ENCODE measurements around the gene CACNA1E.

Gene CACNA1E

DNA sequence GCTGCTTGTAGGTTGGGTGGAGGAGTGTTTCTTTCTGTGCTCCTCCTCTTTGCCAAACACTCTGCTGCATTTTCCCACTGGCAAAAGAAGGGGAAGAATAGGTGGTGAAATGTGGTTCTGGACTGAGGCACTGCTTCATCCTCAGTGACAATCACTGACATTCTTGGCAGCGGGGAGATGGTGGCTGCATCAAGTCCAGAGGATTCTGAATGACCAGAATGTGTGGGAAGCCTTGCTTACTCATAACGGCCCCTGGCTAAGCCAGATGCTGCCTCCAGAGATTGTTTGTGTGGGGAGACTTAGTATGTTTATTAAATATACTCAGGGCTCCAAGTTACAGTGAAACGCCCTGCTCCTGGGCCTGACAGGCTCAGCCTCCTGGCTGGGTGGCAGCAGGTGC lies 160.3 kb downstream of the CACNA1E start:
- DNase-seq, result no peak

DNA sequence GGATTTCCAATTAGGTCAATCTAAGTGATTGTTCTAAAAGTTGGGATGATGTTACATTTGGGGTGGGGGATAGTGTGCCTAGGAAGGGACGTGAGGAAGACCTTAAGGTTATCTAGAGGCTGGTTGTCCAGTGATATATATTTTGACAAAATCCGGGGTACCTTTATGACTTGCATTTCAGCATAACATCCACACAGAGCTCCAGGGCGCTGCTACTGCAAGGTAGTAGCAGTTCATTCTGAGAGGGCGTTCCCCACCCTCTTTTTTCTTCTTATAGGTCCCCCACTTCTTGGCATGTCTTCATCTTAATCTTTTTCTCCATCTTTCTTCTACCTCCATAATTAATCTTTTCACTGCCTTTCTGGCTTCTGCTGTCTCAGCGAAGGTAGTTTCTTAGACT lies 161.9 kb downstream of the CACNA1E start:
- no peak for DNase-seq

DNA sequence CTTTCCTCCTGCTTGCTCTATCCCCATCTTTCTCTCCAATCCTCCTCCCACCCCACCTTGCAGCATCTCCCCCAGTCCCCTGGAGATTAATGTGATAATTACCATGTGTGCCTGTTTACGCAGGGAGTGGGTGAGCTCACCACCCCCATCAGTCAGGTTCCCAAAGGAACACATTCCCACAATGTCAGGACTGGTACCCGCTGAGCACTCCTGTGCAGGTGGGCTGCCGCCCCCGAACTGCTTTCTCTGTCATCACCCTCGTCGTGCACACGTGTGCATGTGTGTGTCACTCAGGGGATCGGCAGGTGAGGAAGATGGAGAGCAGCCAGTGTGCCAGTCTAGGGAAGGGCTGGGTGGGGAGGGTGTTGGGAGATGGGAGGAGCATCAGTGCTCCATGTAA lies 163.4 kb downstream of the CACNA1E start:
- DNase-seq, result no peak

DNA sequence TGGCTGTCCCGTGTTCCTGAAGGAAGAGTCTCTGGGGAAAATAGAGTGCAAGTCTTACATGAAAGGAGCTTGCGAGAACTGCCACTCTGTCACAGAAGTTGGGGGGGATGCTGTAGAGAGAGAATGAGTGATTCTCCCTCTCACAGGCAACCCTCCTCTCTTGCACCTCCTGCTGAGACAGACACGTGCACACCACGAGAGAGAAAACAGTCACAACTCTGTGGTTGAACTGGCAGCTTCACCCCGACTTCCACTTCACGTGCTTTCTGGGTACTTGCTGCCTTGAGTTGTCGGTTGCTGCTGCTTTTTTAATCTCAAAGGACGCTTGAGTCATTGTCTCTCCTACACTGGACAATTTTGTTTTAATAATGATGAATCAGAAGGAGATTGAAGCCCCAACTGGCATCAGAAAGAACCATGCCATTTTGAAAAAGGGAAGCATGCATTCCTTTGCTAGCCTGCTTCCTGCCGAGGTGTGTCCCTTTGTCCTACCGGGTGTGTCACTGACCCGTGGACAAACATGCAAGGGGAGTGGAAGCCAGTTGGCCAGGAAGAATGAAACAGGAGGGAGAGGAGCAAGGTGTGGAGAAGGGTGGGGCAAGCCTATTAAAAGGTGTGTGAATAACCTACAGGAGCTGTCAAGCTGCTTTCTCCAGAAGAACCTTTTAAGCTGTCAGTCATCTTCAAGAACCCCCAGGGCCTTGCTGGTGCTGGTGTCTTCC lies 164.2 kb downstream of the CACNA1E start:
- DNase-seq, result no peak

DNA sequence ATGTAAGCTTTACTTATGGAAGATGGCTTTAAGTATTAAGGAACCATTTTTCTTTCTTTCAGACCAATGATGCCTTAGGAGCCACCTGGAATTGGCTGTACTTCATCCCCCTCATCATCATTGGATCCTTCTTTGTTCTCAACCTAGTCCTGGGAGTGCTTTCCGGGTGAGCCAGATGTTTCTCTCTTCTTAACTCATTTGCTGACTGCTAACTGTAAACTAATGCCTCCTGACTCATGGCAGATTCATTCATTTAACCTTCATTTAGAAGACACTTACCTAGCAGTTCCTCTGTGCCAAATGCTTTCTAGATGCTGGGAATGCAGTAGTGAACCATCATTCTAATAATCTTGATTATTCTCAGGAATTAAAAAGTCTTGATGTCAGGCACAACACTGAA lies 168.0 kb downstream of the CACNA1E start:
- no peak for DNase-seq

DNA sequence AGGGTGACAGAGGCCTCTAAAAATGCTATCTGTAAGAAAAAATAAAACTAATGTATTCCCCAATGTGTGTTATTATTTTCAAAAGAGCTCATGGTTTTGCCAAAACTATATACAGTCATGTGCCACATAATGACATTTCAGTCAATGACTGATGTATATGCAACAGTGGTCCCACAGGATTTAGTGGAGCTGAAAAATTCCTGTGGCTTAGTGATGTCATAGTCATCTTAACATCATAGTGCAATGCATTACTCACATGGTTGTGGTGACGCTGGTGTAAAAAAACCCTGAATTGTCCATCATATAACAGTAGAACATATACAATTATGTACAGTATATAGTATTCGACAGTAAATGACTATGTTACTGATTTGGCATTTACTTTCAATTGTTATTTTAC lies 172.4 kb downstream of the CACNA1E start:
- DNase-seq, result no peak

DNA sequence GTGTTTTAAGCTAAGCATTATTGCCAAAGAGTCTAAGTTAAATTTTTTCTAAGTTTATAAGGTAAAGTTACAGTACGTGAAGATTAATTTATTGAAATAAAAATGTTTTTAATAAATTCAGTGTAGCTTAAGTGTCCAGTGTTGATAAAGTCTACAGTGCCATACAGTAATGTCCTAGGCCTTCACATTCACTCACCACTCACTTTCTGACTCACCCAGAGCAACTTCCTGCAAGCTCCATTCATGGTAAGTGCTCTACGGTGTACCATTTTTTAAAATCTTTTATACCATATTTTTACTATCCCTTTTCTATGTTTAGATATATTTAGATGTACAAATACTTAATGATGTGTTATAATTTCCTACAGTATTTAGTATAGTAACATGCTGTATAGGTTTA lies 173.2 kb downstream of the CACNA1E start:
- DNase-seq, result no peak

DNA sequence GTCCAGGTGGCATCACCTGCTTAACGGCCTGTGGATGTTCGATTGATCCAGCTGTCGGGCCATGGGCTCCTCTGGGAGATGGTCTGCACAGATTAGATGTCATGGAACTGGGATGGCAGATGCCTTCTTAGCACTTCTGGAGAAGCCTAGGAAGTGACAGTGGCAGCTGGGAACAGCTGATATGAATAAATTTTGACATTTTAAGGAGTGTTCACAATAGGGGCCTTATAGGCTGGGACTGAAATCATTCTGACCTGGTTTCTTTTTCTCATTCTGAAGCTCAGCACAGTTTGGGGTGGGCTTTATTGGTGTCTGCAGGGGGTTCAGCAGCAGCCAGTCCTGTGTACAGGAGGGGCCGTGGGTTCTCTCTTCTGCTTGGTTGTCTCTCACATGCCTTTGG lies 175.3 kb downstream of the CACNA1E start:
- DNase-seq, result no peak

DNA sequence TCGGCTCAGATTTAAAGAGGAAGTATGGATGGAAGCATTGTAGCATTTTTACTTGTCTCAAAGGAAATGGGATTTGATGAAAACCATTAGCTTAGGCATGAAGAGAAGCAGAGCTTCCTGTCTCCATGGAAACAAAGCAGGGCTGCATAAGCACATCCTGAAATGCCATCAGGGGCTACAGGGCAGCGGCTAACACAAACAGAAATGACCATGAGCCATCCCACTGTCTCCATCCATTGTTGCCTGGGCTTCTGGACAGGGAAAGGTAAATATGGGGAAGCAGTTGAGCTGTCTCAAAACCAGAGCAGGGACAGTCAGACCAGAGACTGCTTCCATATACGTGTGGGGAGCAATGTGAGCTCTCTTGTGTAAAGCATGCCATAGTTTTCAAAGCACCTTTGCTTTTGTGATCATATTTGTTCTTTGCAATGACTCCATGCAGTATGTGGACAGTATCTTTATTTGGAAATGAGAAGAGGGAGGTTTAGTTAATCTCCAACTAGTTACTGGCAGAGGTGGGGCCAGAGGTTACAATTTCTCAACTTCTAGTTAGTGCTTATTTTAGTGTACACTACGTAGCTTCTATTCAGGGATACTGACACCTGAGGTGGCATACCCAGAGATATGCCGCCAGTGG lies 176.1 kb downstream of the CACNA1E start:
- DNase-seq, result no peak

DNA sequence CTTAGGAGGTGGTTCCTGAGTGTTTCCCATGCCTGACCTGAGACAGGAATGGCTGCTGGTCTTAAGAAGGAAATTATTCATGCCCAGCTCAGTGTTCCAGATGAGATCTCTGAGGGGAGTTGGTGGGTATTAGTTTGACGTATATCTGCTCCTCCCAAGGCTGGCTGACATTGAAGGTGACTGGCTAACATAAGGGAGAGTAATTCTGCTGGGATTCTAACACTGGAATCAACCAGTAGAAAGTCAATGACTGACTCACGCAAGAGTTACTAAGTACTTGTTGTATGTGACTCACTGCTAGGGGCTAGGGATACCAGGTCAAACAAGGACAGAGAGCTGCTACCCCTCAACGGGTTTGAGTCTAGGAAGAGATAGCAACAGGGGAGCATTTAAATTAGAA lies 177.3 kb downstream of the CACNA1E start:
- DNase-seq, result no peak

DNA sequence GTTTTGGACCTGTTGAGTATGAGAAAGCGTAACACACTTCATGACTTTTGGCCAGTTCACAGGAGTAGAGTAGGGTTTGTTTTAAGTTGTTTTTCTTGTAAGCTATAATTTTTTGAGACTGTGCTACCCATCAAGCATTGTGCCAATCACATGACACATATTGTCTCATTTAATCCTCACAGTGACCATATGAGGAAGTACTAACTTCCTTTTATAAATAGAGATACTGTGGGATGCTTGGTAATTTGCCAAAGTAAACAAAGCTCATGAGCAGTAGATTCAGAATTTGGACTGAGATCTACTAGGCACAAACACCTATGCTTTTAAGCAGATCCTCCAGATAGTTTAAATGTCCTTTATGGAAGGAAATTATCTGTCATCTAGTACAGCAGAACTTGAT lies 178.3 kb downstream of the CACNA1E start:
- DNase-seq, result no peak

DNA sequence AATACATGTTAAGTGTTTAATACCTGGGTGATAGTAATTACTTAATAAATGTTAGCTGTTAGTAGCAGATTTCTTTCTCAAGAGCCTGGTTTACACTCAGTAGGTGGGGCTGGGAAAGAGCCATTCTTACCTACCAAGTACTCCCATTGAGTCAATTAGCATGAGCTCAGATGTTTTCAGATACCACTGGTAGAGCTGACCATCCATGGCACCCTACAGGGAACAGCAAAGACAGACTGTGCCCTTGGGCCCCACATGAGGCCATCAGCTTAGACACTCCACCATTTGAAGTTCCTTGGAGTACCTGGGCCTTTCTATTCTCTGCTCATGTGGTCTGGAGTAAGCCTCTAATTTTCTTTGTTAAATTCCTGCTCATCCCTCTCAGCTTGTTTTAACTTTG lies 179.3 kb downstream of the CACNA1E start:
- DNase-seq, result no peak

DNA sequence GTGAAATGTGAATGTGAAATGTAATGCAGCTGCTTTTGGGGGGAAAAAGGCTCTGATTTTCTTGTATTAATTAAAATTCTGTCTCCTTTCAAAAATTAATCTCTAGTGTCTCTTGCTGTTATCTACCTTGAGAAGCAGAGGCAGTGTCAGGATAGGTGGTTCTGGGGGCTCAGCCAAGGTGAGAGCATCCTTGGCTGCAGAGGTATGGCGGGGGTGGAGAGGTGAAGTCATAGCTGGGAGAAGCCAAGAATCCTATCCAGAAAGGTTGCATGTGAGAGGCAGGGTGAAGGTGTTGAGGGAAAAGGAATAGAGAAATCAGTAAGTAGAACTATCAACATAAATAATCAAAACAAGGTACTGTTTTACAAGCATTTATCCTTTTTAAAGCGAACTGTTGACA lies 181.2 kb downstream of the CACNA1E start:
- no peak for DNase-seq

DNA sequence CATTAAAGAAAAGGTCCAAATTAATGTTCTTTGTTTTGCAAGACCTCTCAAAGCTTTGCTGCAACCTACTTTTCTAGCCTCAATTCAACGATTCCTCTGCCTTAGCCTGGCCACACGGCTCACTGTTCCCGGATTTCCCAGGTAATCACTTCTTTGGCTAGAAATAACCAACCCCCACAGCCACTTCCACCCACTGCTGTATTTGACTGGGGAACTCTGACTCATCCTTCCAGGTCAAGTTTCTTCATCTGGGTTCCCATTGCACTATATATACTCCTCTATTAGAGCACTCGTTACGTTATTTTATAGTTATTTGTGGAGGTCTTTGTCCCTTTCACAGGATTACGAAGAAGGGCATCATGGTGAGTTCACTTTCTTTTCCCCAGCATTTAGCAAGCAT lies 185.9 kb downstream of the CACNA1E start:
- DNase-seq, result no peak

DNA sequence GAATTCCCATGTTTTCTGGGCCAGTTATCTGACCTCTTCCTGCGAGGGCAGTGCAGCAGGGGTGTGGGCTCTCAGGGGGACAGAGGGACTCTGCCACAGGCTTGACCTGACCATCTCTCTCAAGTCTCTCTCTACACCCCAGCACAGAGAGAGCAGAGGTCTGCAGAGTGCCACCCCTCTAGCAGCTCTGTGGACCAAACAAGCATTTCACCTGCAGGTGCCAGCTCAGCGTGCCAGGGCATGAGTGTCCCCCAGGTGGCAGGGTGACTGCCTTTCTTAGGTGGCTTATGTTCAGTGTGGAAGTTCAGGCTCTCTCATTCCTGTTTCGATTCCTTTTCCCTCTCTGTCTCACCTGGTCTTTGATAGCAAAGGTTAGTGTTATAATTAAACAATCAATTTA lies 191.3 kb downstream of the CACNA1E start:
- no peak for DNase-seq

DNA sequence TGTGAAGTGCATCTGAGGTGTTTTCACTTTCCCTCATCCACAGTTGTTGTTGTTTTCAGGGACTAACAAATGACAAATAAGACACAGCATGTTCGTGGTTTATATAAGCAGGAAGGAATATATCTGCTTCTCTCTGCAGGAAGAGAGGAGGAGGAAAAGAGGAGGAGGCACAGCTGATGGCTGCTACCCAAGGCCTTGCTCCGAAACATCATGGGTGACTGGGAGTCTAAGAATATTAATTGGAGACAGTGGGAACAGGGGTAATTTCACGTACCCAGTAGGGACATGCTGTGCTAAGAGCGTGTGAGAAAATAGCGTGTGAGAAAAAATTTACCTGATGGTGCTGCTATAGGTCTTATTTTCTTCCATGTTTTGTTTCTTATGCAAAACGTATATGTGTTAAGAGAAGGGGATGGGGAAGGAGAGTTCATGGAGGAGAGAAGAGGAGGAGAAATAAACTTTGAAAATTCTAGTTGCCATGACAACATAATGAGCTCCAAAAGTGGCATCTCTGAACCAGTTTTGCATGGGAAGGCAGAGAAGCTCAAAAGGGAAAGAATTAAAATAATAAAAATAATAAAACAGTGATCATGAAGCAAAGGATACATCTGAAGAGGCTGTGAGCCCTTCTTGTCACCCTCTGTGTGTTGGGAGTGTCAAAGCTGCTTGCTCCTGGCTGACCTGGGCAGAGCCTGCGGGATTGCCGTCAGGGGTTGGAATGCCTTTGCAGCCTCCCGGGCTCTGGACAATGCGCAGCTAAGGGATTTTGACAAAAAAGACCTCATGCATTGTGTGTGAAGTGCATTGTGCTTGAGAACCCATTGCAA lies 192.0 kb downstream of the CACNA1E start:
- no peak for DNase-seq

DNA sequence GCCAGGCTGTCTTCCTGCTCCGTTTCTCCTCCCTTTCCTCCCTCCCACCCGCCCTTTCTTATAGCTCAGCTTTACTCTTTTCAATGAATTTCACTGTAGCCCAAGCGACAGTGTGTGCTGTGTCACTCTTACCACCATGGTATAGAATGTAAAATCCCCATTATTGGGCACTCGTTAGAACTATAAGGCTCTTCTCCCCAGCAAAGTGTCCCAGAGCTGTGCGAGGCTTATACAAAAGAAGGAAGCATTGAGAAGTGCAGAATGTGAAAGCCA lies 192.5 kb downstream of the CACNA1E start:
- DNase-seq, result no peak

DNA sequence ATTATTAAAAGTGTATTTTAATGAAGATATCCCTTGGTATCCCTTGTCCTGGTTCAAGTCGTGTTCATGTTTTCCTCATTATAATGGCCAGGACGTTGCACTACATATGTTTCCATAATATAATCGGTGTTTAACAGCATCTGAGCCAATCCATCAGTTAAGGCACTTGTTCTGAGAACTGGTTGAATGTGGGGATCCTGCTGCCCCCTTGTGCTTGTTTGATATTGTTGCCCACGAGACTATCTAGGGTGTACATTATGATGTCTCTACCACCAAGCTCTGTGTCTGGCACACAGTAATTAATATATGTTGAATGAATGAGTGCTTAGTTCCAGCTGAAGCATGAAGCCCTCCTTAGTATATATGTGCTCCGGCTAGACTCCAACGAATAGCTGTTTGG lies 193.0 kb downstream of the CACNA1E start:
- no peak for DNase-seq

DNA sequence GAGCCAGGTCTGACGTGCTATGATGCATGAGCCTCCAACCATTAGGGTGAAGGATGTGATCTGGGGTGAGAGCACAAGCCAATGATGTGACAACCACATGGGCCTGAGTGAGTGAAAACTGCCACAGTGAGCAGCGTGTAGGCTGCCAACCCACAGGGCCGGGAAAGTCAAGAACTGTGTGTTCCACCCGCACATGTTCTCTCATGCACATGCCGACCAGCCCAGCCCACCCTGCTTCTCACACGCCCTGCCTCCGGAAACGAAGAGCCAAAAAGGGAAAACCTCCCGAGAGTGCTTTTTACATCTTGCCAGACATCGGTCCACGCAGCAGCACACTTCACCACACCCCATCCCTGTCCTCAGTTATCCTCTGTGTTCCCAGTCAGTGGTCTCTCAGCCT lies 197.0 kb downstream of the CACNA1E start:
- DNase-seq, result no peak

DNA sequence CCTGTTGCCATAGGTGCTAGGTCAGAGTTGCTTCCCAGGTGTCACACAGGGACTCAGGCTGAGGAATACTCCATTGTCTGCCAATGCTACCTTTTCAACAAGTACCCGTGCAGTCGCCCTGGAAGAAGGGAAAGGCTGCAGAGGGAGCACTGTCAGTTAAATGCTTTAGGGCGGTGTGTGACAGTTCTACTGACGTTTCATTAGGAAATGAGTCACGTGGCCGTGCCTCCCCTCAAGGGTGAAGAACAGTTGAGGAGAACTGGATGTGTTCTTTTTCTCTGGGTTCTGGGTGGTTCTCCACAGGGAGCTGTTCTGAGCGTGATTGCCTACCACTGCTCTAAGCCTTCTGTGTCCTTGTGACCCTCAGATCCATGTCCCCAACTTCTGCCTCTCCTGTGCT lies 197.6 kb downstream of the CACNA1E start:
- DNase-seq, result no peak

DNA sequence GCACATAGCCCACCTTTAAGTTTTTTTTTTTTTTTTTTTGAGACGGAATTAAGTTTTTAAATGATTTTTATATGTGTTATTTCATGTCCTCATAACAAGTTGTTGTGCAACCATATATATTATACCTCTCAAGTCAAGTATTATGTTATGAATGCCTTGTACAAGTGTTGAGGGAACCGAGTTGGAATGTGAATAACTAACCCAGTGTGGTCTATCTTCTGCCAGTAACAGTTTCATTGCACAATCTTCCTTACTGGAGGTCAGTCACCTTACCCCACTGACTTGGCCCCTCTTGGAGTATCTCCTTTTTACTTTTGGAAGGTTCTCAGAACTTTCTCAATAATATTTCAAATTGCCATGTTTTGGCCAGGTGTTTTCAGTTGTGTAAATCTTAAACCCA lies 201.9 kb downstream of the CACNA1E start:
- no peak for DNase-seq

DNA sequence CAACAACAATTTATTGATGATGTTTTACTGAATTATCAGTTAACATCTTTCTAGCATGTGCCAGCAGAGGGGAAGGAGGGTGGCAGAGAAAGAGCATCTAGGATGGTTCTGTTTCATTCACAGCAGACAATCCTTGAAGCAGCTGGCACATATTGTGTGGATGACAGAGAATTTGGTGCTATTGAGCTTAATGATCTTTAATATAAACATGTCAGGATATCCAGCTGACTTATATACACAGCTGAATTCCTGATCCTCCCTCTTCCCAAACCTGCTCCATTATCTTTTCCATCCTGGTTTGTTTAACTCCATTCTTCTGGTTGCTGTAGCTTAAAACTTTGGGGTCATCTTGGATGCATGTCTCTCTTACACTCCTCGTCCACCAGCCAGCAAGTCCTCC lies 218.6 kb downstream of the CACNA1E start:
- DNase-seq, result no peak

DNA sequence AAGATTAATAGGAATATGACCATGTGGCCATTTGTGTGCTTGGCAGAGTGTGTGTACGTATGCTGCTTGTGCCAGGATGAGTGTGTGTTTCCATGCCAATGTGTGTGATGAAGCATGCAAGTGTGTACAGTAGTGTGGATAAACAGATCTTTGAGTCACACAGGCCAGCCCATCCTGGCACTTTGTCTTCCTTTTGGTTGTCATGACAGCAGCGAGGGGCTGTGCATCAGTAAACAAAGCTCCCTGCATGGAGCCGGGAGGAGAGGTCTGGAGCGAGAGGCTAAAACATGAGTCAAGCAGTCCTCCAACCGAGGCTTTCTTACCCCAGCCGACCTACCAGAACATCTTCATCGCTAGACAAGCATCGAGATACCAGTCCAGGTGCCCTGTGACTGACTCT lies 221.2 kb downstream of the CACNA1E start:
- no peak for DNase-seq

DNA sequence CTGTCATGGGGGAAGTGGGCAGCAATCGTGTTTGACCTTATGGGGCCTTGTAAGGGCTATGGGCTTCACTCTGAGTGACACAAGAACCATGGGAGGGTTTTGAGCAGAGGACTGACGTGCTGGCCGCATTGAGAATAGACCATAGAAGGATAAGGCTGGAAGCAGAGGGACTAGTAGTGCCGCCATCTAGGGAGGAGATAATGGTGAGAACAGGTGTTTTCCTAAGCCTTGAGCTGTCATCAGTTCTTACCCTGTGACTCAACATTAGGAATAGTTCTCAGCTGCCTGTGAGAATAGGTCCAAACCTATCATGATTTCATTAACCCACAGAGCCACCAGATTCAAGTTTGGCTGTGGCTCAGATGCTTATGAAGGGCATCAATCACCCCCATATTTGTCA lies 228.5 kb downstream of the CACNA1E start:
- DNase-seq, result no peak
